K562 (cell line): Measurements from ENCODE around the gene RFNG. TPM values are rescaled to one million over a fixed set of nuclear protein-coding genes. Genes with fewer than 3 reads are reported as not detected.

ENCODE experiments used
- BHLHE40 ChIP-seq: IDR thresholded peaks from 2 replicates; pipeline ENCODE4 v1.6.1; 2011; ENCODE audit warnings: low read length, improper control_type of control experiment
- E2F3 ChIP-seq: fragments of 250-450 bp; sonication (Bioruptor Pico); IDR thresholded peaks from 2 replicates; pipeline ENCODE4 v1.4.0; 2020; ENCODE audit warnings: mild to moderate bottlenecking
- E2F8 ChIP-seq: fragments of 450-650 bp; IDR thresholded peaks from 2 replicates; pipeline ENCODE4 v1.7.1; 2018; ENCODE audit warnings: mild to moderate bottlenecking, low read depth; ENCODE audit not compliant: partially characterized antibody
- HNRNPUL1 ChIP-seq: fragments of 200-400 bp; formaldehyde crosslinking; IDR thresholded peaks from 2 replicates; pipeline ENCODE4 v1.6.1; 2017; ENCODE audit warnings: low read length
- KDM1A ChIP-seq, 2 experiments: fragments of 450-650 bp; IDR thresholded peaks; 2 replicates each; pipeline ENCODE4 v1.6.1; 2016; ENCODE audit warnings: mild to moderate bottlenecking in 2 of 2
- KDM5B ChIP-seq: fragments of 200-600 bp; sonication (generic); IDR thresholded peaks from 2 replicates; pipeline ENCODE4 v1.6.1; 2012; ENCODE audit warnings: low read depth, mild to moderate bottlenecking, moderate library complexity, low read length, control low read depth, inconsistent platforms; ENCODE audit not compliant: insufficient replicate concordance
- MAX ChIP-seq: sonication (generic); formaldehyde crosslinking; IDR thresholded peaks from 2 replicates; pipeline ENCODE4 v1.9.0; 2022; ENCODE audit warnings: mild to moderate bottlenecking, missing genetic modification reagents
- MYNN ChIP-seq, 2 experiments: sonication (generic); formaldehyde crosslinking in 1 of 2; IDR thresholded peaks; 2 replicates each; pipeline versions ENCODE4 v1.5.0 to v1.6.1; 2016 to 2020; ENCODE audit warnings: antibody characterized with exemption in 1 of 2, missing genetic modification reagents in 1 of 2
- NR3C1 ChIP-seq: sonication (generic); formaldehyde crosslinking; IDR thresholded peaks from 2 replicates; pipeline ENCODE4 v1.8.1; 2022; ENCODE audit warnings: missing genetic modification reagents
- PCBP2 ChIP-seq: fragments of 200-400 bp; formaldehyde crosslinking; IDR thresholded peaks from 2 replicates; pipeline ENCODE4 v1.6.1; 2018; ENCODE audit warnings: low read length, low read depth, mild to moderate bottlenecking, moderate library complexity; ENCODE audit not compliant: poor library complexity, severe bottlenecking
- PHB ChIP-seq: fragments of 250-450 bp; sonication (Bioruptor Pico); IDR thresholded peaks from 2 replicates; pipeline ENCODE4 v1.5.0; 2021
- RFX7 ChIP-seq: fragments of 250-450 bp; sonication (Bioruptor Pico); IDR thresholded peaks from 2 replicates; pipeline ENCODE4 v1.5.1; 2021; ENCODE audit warnings: mild to moderate bottlenecking
- SMC3 ChIP-seq: conservative IDR thresholded peaks from 2 replicates; pipeline ENCODE4 v1.6.1; 2011; ENCODE audit warnings: low read depth, low read length, improper control_type of control experiment; ENCODE audit not compliant: insufficient read depth
- STAT6 ChIP-seq: sonication (generic); formaldehyde crosslinking; IDR thresholded peaks from 2 replicates; pipeline ENCODE4 v1.8.1; 2023; ENCODE audit warnings: mild to moderate bottlenecking, missing genetic modification reagents
- ZBTB34 ChIP-seq: fragments of 250-450 bp; sonication (Bioruptor Pico); IDR thresholded peaks from 2 replicates; pipeline ENCODE4 v1.8.0; 2021; ENCODE audit warnings: mild to moderate bottlenecking, moderate library complexity
- ZNF3 ChIP-seq: fragments of 250-450 bp; sonication (Bioruptor Pico); IDR thresholded peaks from 2 replicates; pipeline ENCODE4 v1.5.0; 2021; ENCODE audit warnings: mild to moderate bottlenecking, moderate library complexity
- ZNF512 ChIP-seq: IDR thresholded peaks from 2 replicates; pipeline ENCODE4 v1.6.1; 2016; ENCODE audit warnings: missing genetic modification characterization, missing compliant biosample characterization
- ZNF57 ChIP-seq: fragments of 450-650 bp; formaldehyde crosslinking; IDR thresholded peaks from 2 replicates; pipeline ENCODE4 v1.4.0; 2020; ENCODE audit warnings: mild to moderate bottlenecking, moderate library complexity
- polyA plus RNA-seq, 8 experiments: library from polyadenylated mRNA; depleted of rRNA in 4 of 8; stranded (reverse) in 5 of 8; unstranded in 3 of 8; fragments of >200 nt; fragmentation: Nextera tagmentation in 2 of 8; fragmentation: Illumina TruSeq in 1 of 8; extraction: Ambion mirVana in 2 of 8; extraction: Trizol in 1 of 8; gene quantifications; 2 replicates each; pipeline versions ENCODE4 v1.2.1 to v1.2.3, GENCODE V29; 2011 to 2014; ENCODE audit warnings: inconsistent platforms in 1 of 8, missing spikeins in 1 of 8
- total RNA-seq, 7 experiments: library from RNA; depleted of rRNA in 6 of 7; stranded (reverse); fragments of >200 nt in 6 of 7; fragmentation: Illumina TruSeq in 2 of 7; extraction: Trizol in 2 of 7; gene quantifications; 2 replicates each; pipeline versions ENCODE4 v1.2.1 to v1.2.3, GENCODE V29; 2011 to 2021; ENCODE audit warnings: low replicate concordance in 1 of 7

The RFNG gene
- total and polyA plus RNA-seq, 9 of the 15 experiments (the other 6 are each of a cell fraction or from before 2014, with no cell fraction given) = 0.32 to 32.8 (median 9.5) TPM

- no peak for TF ChIP-seq E2F3 (CRISPR knock-in tag)
- TF ChIP-seq NR3C1 (CRISPR knock-in tag) = peak; percentile 92
- TF ChIP-seq PHB (CRISPR knock-in tag) = no peak
- TF ChIP-seq ZNF57 (CRISPR knock-in tag) = no peak
- TF ChIP-seq ZBTB34 (CRISPR knock-in tag) = no peak
- TF ChIP-seq KDM1A (IDR thresholded peaks at IDR 0.05) = no peak
- no peak; the same call in 1 of the 2 replicates for TF ChIP-seq MYNN (IDR thresholded peaks at IDR 0.05)
- TF ChIP-seq MYNN (CRISPR knock-in tag; IDR thresholded peaks at IDR 0.05) = no peak
- TF ChIP-seq ZNF3 (CRISPR knock-in tag) = no peak
- TF ChIP-seq PCBP2 = no peak
- TF ChIP-seq E2F8 = peak; percentile 67
- TF ChIP-seq KDM5B = peak; percentile 76
- peak; percentile 97 for TF ChIP-seq MAX
- TF ChIP-seq STAT6 = no peak; the same call in none of the 2 replicates
- TF ChIP-seq HNRNPUL1 = no peak
- peak; percentile 82 for TF ChIP-seq BHLHE40
- TF ChIP-seq ZNF512 (tag) = no peak
- peak; percentile 58 for TF ChIP-seq SMC3
- no peak for TF ChIP-seq RFX7 (CRISPR knock-in tag)
Measured at GRCh38 chr17:82037092-82037888, 14.3 kb downstream of the RFNG start, which contains the start of gene DCXR (continued).
